Fibroblast of pulmonary artery (primary cell): ENCODE results near the gene ZNF595.
"Not testable (repeated sequence)": the region's sequence is repeated elsewhere in the genome, so short reads cannot be mapped to it uniquely, and the experiment has no call there.

Experiments
- DNase-seq: peaks from one replicate; pipeline ENCODE4 v3.0.0-alpha.2; 2010; ENCODE audit warnings: low read depth
- H3K4me3 ChIP-seq: replicated peaks from 2 replicates; pipeline ENCODE4 v1.5.1; 2011; ENCODE audit warnings: low read depth, mild to moderate bottlenecking, control low read depth, low read length, moderate library complexity
- CTCF ChIP-seq: IDR thresholded peaks from 2 replicates; pipeline ENCODE4 v1.5.1; 2011; ENCODE audit warnings: mild to moderate bottlenecking, control low read depth, low read length, inconsistent platforms; ENCODE audit errors: missing control alignments

ZNF595 gene

GRCh38 chr4:64733-65132 is 11.6 kb downstream of the ZNF595 start:
- H3K4me3 ChIP-seq, DNase-seq: not testable (repeated sequence)

GRCh38 chr4:71830-72229 is 18.7 kb downstream of the ZNF595 start:
- DNase-seq, result no peak
- no peak overlapping the region for H3K4me3 ChIP-seq
- no peak for TF ChIP-seq CTCF

GRCh38 chr4:85951-86350 is 32.8 kb downstream of the ZNF595 start:
- no peak for DNase-seq
- H3K4me3 ChIP-seq, result no peak overlapping the region
- TF ChIP-seq CTCF, result no peak

- H3K4me3 ChIP-seq, result not testable (repeated sequence)
Measured at GRCh38 chr4:86559-87324, 33.6 kb downstream of the ZNF595 start.

GRCh38 chr4:98386-98785 is 45.3 kb downstream of the ZNF595 start:
- TF ChIP-seq CTCF, result no peak
- DNase-seq, result no peak
- H3K4me3 ChIP-seq, result no peak overlapping the region

More at GRCh38 chr4:86559-87324, 33.6 kb downstream of the ZNF595 start:
- DNase-seq, result not testable (repeated sequence)

GRCh38 chr4:99863-100262 is 46.7 kb downstream of the ZNF595 start:
- DNase-seq, result peak; percentile 5
- no peak overlapping the region for H3K4me3 ChIP-seq
- TF ChIP-seq CTCF, result no peak

GRCh38 chr4:107083-107443 is 53.9 kb downstream of the ZNF595 start:
- H3K4me3 ChIP-seq, result no peak overlapping the region
- no peak for DNase-seq
- no peak for TF ChIP-seq CTCF
